SK-N-SH treated with all-trans-retinoic acid at 6 μM for 48 hours (cell line): ENCODE results near the gene PALMD.

ENCODE experiments used
- ATAC-seq: fragments of 200-7000 bp; cut with Tn5 transposase; 3 replicates; pipeline ENCODE4 v1.9.1; 2020; ENCODE audit warnings: mild to moderate bottlenecking, moderate library complexity
- ARNTL ChIP-seq: fragments of 450-650 bp; formaldehyde crosslinking; IDR thresholded peaks from 2 replicates; pipeline ENCODE4 v1.5.0; 2020; ENCODE audit warnings: low read depth, mild to moderate bottlenecking, moderate library complexity, borderline replicate concordance
- BACH2 ChIP-seq: fragments of 250-450 bp; sonication (Bioruptor Pico); IDR thresholded peaks from 2 replicates; pipeline ENCODE4 v1.9.0; 2021; ENCODE audit warnings: mild to moderate bottlenecking, borderline replicate concordance
- CSRNP3 ChIP-seq: fragments of 250-450 bp; sonication (Bioruptor Pico); IDR thresholded peaks from 2 replicates; pipeline ENCODE4 v1.5.1; 2021; ENCODE audit warnings: mild to moderate bottlenecking, moderate library complexity
- ESRRG ChIP-seq: fragments of 250-450 bp; sonication (Bioruptor Pico); IDR thresholded peaks from 2 replicates; pipeline ENCODE4 v1.6.1; 2021; ENCODE audit warnings: mild to moderate bottlenecking
- ISL1 ChIP-seq: fragments of 250-450 bp; sonication (Bioruptor Pico); IDR thresholded peaks from 2 replicates; pipeline ENCODE4 v2.1.2; 2022; ENCODE audit warnings: mild to moderate bottlenecking, moderate library complexity
- OSR1 ChIP-seq: fragments of 250-450 bp; sonication (Bioruptor Pico); IDR thresholded peaks from 2 replicates; pipeline ENCODE4 v1.8.0; 2022; ENCODE audit warnings: moderate library complexity, mild to moderate bottlenecking, inconsistent platforms
- POU6F1 ChIP-seq: fragments of 250-450 bp; sonication (Bioruptor Pico); IDR thresholded peaks from 2 replicates; pipeline ENCODE4 v1.8.0; 2021; ENCODE audit warnings: low read depth, mild to moderate bottlenecking, moderate library complexity, borderline replicate concordance
- PPARA ChIP-seq: fragments of 250-450 bp; sonication (Bioruptor Pico); IDR thresholded peaks from 2 replicates; pipeline ENCODE4 v1.5.0; 2020; ENCODE audit warnings: mild to moderate bottlenecking, borderline replicate concordance
- RARB ChIP-seq: fragments of 250-450 bp; sonication (Bioruptor Pico); IDR thresholded peaks from 2 replicates; pipeline ENCODE4 v1.8.0; 2021; ENCODE audit warnings: mild to moderate bottlenecking, moderate library complexity
- SNAI2 ChIP-seq: fragments of 250-450 bp; sonication (Bioruptor Pico); IDR thresholded peaks from 2 replicates; pipeline ENCODE4 v1.5.0; 2020; ENCODE audit warnings: mild to moderate bottlenecking, moderate library complexity
- TCF4 ChIP-seq: fragments of 250-450 bp; sonication (Bioruptor Pico); IDR thresholded peaks from 2 replicates; pipeline ENCODE4 v1.8.0; 2021; ENCODE audit warnings: mild to moderate bottlenecking, moderate library complexity, borderline replicate concordance
- TOX ChIP-seq: fragments of 250-450 bp; sonication (Bioruptor Pico); IDR thresholded peaks from 2 replicates; pipeline ENCODE4 v1.8.0; 2021; ENCODE audit warnings: mild to moderate bottlenecking, moderate library complexity, borderline replicate concordance
- TSHZ2 ChIP-seq: fragments of 250-450 bp; sonication (Bioruptor Pico); IDR thresholded peaks from 2 replicates; pipeline ENCODE4 v1.5.0; 2020; ENCODE audit warnings: mild to moderate bottlenecking, moderate library complexity
- ZFP3 ChIP-seq: fragments of 250-450 bp; sonication (Bioruptor Pico); IDR thresholded peaks from 2 replicates; pipeline ENCODE4 v1.5.0; 2020; ENCODE audit warnings: mild to moderate bottlenecking, moderate library complexity
- ZNF8 ChIP-seq: fragments of 450-650 bp; formaldehyde crosslinking; IDR thresholded peaks from 2 replicates; pipeline ENCODE4 v1.5.0; 2020; ENCODE audit warnings: mild to moderate bottlenecking, moderate library complexity
- TF ChIP-seq, protein P1 (sequence below): fragments of 250-450 bp; sonication (Bioruptor Pico); IDR thresholded peaks from 2 replicates; pipeline ENCODE4 v1.8.0; 2020; ENCODE audit warnings: mild to moderate bottlenecking, moderate library complexity, borderline replicate concordance

The PALMD gene

GRCh38 chr1:99738858-99739465 is 93.0 kb downstream of the PALMD start:
- ATAC-seq, result no peak
- TF ChIP-seq RARB, result no peak
- no peak for TF ChIP-seq CSRNP3 (CRISPR knock-in tag)
- TF ChIP-seq, protein P1, sequence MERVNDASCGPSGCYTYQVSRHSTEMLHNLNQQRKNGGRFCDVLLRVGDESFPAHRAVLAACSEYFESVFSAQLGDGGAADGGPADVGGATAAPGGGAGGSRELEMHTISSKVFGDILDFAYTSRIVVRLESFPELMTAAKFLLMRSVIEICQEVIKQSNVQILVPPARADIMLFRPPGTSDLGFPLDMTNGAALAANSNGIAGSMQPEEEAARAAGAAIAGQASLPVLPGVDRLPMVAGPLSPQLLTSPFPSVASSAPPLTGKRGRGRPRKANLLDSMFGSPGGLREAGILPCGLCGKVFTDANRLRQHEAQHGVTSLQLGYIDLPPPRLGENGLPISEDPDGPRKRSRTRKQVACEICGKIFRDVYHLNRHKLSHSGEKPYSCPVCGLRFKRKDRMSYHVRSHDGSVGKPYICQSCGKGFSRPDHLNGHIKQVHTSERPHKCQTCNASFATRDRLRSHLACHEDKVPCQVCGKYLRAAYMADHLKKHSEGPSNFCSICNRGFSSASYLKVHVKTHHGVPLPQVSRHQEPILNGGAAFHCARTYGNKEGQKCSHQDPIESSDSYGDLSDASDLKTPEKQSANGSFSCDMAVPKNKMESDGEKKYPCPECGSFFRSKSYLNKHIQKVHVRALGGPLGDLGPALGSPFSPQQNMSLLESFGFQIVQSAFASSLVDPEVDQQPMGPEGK (CRISPR knock-in tag), result no peak
- no peak for TF ChIP-seq BACH2
- TF ChIP-seq ESRRG (CRISPR knock-in tag), result no peak
- TF ChIP-seq ZFP3 (CRISPR knock-in tag), result no peak
- no peak for TF ChIP-seq SNAI2 (CRISPR knock-in tag)
- TF ChIP-seq POU6F1 (CRISPR knock-in tag), result no peak
- TF ChIP-seq ZNF8 (CRISPR knock-in tag), result no peak
- TF ChIP-seq TCF4 (CRISPR knock-in tag), result no peak

DNA sequence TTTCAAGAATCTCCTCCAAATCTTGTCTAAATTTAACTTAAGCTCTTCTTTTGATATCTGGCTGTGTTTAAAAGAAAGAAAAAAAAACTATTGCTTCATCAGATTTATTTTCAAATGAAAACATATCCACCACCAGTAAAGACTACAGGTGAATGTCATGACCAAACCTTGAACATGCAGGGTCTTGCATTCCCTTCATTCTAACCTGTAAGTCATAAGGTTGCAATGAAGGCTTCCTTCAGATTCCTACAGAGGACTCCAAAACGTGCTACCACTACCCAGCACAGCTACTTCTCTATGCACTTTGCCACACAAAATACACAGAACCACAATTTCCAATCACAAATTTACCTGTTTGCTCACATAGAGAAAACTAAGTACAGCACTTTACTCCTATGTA is 94.2 kb downstream of the PALMD start:
- no peak for TF ChIP-seq ISL1 (CRISPR knock-in tag)
- TF ChIP-seq PPARA (CRISPR knock-in tag), result no peak
- no peak for TF ChIP-seq TSHZ2 (CRISPR knock-in tag)
- no peak for TF ChIP-seq CSRNP3 (CRISPR knock-in tag)
- no peak for TF ChIP-seq ARNTL (CRISPR knock-in tag)
- TF ChIP-seq TCF4 (CRISPR knock-in tag), result no peak
- no peak for TF ChIP-seq TOX (CRISPR knock-in tag)
- no peak for TF ChIP-seq OSR1 (CRISPR knock-in tag)
- ATAC-seq, result no peak
